IPS DF 4.7 (cell line): ENCODE results near the gene ZNF738.
"Not testable (repeated sequence)": the region's sequence is repeated elsewhere in the genome, so short reads cannot be mapped to it uniquely, and the experiment has no call there.

ENCODE experiments used
- DNase-seq: peaks from one replicate; pipeline ENCODE4 v3.0.0-alpha.2; 2013; ENCODE audit warnings: low spot score; ENCODE audit errors: extremely low read depth

The ZNF738 gene

GRCh38 chr19:21358768-21359451 lies at the start of gene ZNF738:
TSS of gene ZNF738 (plus strand) at chr19:21359000. CDS start at chr19:21359141, 141 bp downstream.
- peak; percentile 93 for DNase-seq

DNA sequence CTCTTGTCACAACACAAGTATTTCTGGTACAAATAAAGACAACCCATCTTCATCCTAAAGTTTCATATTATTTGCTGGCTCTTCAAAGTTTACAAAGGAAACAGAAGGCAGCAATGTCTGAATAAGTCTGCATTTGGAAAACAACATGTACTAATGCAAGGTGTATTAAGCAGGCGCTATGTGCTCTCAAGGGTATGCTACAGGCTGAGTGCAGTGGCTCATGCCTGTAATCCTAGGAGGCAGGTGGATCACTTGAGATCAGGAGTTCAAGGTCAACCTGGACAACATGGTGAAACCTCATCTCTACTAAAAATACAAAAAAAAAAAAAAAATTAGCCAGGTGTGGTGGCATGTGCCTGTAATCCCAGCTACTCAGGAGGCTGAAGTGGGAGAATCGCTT lies 46.0 kb upstream of the ZNF738 start:
- DNase-seq = not testable (repeated sequence)

GRCh38 chr19:21314676-21315075 lies 44.1 kb upstream of the ZNF738 start:
- DNase-seq = no peak

GRCh38 chr19:21317821-21318220 lies 41.0 kb upstream of the ZNF738 start:
- DNase-seq = no peak

DNA sequence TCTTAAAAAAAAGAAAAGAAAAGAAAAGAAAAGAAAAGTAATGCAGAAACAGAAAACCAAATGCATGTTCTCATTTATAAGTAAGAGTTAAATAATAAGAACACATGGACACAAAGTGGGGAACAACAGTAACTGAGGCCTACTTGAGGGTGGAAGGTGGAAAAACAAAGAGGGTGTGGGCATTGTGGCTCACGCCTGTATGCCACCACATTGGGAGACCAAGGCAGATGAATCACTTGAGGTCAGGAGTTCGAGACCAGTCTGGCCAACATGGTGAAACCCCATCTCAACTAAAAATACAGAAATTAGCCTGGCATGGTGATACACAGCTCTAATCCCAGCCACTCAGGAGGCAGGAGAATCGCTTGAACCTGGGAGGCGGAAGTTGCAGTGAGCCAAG lies 37.7 kb upstream of the ZNF738 start:
- no peak for DNase-seq

GRCh38 chr19:21321996-21322395 lies 36.8 kb upstream of the ZNF738 start:
- DNase-seq = no peak

- no peak for DNase-seq
Observed at GRCh38 chr19:21322528-21322927, 36.3 kb upstream of the ZNF738 start.

- no peak for DNase-seq
Observed at GRCh38 chr19:21323000-21323399, 35.8 kb upstream of the ZNF738 start.

GRCh38 chr19:21326169-21326568 lies 32.6 kb upstream of the ZNF738 start:
- no peak for DNase-seq

DNA sequence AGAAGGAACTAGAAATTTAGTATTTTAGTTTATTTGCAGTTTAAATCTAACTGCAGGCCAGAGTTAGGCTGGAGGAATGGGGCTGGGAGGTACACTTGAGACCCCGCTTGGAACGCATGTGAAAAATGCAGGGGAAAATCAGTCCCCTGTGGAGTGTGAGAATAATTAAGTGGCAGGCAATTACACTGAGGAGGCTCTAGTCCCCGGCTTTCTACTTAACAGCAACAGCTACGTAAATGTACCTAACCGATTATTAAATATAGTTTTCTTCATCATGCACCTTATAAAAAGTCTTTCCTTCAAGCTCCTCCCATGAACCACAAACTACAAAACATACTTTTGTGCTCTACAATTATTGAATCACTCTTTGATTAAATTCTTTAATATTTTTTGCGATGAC lies 30.4 kb upstream of the ZNF738 start:
- DNase-seq = no peak

GRCh38 chr19:21328885-21329605 lies 29.8 kb upstream of the ZNF738 start, which contains the start of gene ZNF708:
TSS of gene ZNF708 (minus strand) at chr19:21329410. CDS start at chr19:21329212, 198 bp downstream.
- DNase-seq = peak; percentile 79

DNA sequence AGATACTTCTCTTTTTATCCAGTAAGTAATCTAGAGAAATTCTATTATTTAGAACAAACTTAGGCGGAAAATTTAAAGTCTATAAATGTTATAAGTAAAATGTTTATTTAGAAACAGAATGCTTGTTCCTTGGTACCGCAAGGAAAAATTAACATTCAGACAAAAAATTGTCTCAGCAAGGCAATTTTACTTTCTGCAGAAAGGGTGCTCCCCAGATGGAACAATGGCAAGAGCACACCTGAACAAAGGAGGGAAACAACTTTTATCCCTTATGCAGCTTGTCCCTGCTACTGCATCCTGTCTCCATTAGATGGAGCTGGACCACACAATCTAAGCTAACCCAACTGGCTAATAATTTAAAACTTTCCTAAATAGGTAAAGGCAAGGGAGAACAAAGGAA lies 23.1 kb upstream of the ZNF738 start:
- DNase-seq = no peak

- DNase-seq = not testable (repeated sequence)
Observed at GRCh38 chr19:21344841-21345240, 14.0 kb upstream of the ZNF738 start.

- DNase-seq = no peak
Observed at GRCh38 chr19:21352830-21353229, 6.0 kb upstream of the ZNF738 start.

DNA sequence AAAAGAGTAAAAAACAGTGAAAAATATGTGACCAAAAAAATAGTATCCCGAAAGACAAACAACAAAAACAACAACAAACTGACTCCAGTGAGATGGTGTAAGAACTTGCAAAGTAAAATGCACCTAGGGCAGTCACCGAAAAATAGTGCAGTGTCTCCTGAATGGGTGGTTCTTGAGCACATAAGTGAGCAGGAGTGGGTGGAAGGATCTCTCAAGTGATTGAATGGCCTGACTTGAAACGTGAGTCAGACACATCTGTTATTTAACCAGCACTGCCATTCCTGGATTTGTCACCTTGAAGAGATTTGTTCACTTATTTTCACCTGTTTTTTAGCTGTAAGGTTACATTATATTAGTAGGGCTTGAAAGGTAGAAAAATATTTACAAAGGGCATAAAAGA lies 3.5 kb downstream of the ZNF738 start:
- DNase-seq = no peak

DNA sequence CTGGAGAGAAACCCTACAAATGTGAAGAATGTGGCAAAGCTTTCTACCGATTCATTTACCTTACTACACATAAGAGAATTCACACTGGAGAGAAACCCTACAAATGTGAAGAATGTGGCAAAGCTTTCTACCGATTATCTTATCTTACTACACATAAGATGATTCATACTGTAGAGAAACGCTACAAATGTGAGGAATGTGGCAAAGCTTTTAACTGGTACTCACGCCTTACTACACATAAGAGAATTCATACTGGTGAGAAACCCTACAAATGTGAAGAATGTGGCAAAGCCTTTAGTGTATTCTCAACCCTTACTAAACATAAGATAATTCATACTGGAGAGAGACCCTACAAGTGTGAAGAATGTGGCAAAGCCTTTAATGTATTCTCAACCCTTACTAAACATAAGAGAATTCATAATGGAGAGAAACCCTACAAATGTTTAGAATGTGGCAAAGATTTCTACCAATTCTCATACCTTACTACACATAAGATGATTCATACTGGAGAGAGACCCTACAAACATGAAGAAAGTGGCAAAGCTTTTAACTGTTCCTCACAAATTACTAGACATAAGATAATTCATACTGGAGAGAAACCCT lies 25.3 kb downstream of the ZNF738 start:
- no peak for DNase-seq

DNA sequence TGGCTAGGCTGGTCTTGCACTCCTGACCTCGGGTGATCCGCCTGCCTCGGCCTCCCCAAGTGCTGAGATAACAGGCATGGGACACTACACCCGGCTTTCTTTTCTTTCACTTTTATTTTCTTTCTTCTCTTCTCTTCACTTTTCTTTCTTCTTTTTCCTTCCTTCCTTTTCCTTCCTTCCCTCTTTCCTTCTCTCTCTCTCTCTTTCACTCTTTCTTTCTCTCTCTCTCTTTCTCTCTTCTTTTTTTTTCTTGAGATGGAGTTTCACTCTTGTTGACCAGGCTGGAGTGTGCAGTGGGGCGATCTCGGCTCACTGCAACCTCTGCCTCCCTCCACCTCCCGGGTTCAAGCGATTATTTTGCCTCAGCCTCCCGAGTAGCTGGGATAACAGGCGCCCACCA lies 37.3 kb downstream of the ZNF738 start:
- no peak for DNase-seq

GRCh38 chr19:21396893-21397572 lies 38.2 kb downstream of the ZNF738 start, which contains the start of gene ZNF493:
TSS of gene ZNF493 (plus strand) at chr19:21397133. CDS start at chr19:21397238, 105 bp downstream.
- peak; percentile 94 for DNase-seq

- no peak for DNase-seq
Observed at GRCh38 chr19:21398851-21399250, 40.1 kb downstream of the ZNF738 start.

DNA sequence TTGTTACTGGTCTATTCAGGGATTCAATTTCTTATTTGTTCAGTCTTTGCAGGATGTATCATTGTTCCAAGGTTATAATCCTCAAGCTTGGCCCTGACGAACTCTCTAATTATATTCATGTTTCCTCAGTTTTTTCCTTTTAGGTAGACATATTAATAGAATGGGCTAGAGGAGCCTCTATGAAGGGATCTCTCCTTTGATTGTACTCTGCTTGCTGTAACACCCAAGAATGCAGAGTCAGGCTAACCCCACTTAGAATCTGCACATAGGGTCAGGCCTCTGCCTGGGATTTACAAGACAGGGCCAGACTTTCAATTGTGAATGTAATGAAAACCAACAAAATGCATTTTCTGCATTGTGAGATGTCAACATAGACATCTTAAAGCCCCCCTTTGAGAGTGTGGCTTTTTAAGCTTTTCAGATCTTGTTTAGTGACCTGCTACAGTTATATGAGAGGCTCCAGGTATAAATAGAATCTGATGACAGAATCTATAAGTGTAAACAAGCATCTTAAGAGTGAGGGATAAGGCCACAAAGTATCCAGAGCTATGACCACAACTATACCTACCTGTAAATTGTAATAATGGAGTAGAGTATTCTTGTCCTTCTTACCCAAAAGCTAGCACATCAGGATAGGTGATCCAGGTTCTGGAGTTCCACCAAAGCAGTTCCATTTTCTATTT lies 43.6 kb downstream of the ZNF738 start:
- DNase-seq = no peak

- DNase-seq = no peak
Observed at GRCh38 chr19:21410166-21410565, 51.4 kb downstream of the ZNF738 start.
